ENCODE results near the gene ALKBH3. TPM values are rescaled to one million over a fixed set of nuclear protein-coding genes. Genes with fewer than 3 reads are reported as not detected.
A peak's percentile ranks its signal among the peaks of the same experiment; 100 is the strongest.

Gene ALKBH3
- total and polyA plus RNA-seq, 2 of the 13 experiments (the other 11 are each of a cell fraction or from before 2014, with no cell fraction given): 17.8 to 36.1 TPM

GRCh38 chr11:43880640-43881159 lies at the start of gene ALKBH3 (continued):
- TF ChIP-seq ZFX (CRISPR knock-in tag; IDR thresholded peaks at IDR 0.05; ENCODE audit: low read depth) (peak; percentile 91), JARID2 (CRISPR knock-in tag; IDR thresholded peaks at IDR 0.05; ENCODE audit: insufficient replicate concordance) (peak; percentile 32), ZNF883 (CRISPR knock-in tag; IDR thresholded peaks at IDR 0.05; ENCODE audit: not compliant biosample characterization) (peak; percentile 77), BCL6 (CRISPR knock-in tag; IDR thresholded peaks at IDR 0.05) (peak; percentile 26; the same call in 1 of the 2 replicates), ZNF20 (CRISPR knock-in tag; IDR thresholded peaks at IDR 0.05) (no peak), ZNF619 (CRISPR knock-in tag; IDR thresholded peaks at IDR 0.05) (peak; percentile 54; the same call in 1 of the 2 replicates), JUNB (CRISPR knock-in tag; IDR thresholded peaks at IDR 0.05; ENCODE audit: borderline replicate concordance) (peak; percentile 50; the same call in 1 of the 2 replicates), HOMEZ (CRISPR knock-in tag; IDR thresholded peaks at IDR 0.05; ENCODE audit: low read depth) (peak; percentile 70; the same call in 1 of the 2 replicates), ZKSCAN8 (CRISPR knock-in tag; IDR thresholded peaks at IDR 0.05; ENCODE audit: borderline replicate concordance) (peak; percentile 40; the same call in 1 of the 2 replicates), RNF2 (conservative IDR thresholded peaks at IDR 0.05; ENCODE audit: low read depth) (no peak), HDAC1 (CRISPR knock-in tag; IDR thresholded peaks at IDR 0.05) (peak; percentile 97), ZNF441 (CRISPR knock-in tag; IDR thresholded peaks at IDR 0.05; ENCODE audit: borderline replicate concordance) (0 out of 2 replicates have a peak, but pooled peaks have one; percentile 48), PHF8 (CRISPR knock-in tag; IDR thresholded peaks at IDR 0.05) (peak; percentile 85), ATF4 (CRISPR knock-in tag; IDR thresholded peaks at IDR 0.05) (peak in 1 of 2 experiments; percentile 65; a peak in 2 of 4 replicates), ZNF577 (CRISPR knock-in tag; IDR thresholded peaks at IDR 0.05; ENCODE audit: borderline replicate concordance, low read depth) (no peak), MIER2 (CRISPR knock-in tag; IDR thresholded peaks at IDR 0.05) (peak; percentile 78; the same call in 1 of the 2 replicates), PHF21A (CRISPR knock-in tag; IDR thresholded peaks at IDR 0.05) (peak; percentile 77), CC2D1A (CRISPR knock-in tag; IDR thresholded peaks at IDR 0.05) (no peak), ZMAT3 (CRISPR knock-in tag; conservative IDR thresholded peaks at IDR 0.05) (0 out of 2 replicates have a peak, but pooled peaks have one; percentile 53), MAFF (IDR thresholded peaks at IDR 0.05; ENCODE audit: low read depth, low read length) (peak; percentile 41; the same call in 1 of the 2 replicates), ZNF891 (CRISPR knock-in tag; IDR thresholded peaks at IDR 0.05) (peak; percentile 91), FOXP1 (IDR thresholded peaks at IDR 0.05) (no peak), FOXP1 (CRISPR knock-in tag; IDR thresholded peaks at IDR 0.05) (peak; percentile 44; the same call in 1 of the 2 replicates), PLSCR1 (CRISPR knock-in tag; IDR thresholded peaks at IDR 0.05; ENCODE audit: borderline replicate concordance) (no peak), FOXP4 (CRISPR knock-in tag; IDR thresholded peaks at IDR 0.05) (0 out of 2 replicates have a peak, but pooled peaks have one; percentile 42)
